Measurements from ENCODE around the gene DLG5. TPM values are rescaled to one million over a fixed set of nuclear protein-coding genes. Genes with fewer than 3 reads are reported as not detected.

The DLG5 gene
- polyA plus RNA-seq, 3 donors = 0.14 to 0.77 TPM; not detected in 1

DNA sequence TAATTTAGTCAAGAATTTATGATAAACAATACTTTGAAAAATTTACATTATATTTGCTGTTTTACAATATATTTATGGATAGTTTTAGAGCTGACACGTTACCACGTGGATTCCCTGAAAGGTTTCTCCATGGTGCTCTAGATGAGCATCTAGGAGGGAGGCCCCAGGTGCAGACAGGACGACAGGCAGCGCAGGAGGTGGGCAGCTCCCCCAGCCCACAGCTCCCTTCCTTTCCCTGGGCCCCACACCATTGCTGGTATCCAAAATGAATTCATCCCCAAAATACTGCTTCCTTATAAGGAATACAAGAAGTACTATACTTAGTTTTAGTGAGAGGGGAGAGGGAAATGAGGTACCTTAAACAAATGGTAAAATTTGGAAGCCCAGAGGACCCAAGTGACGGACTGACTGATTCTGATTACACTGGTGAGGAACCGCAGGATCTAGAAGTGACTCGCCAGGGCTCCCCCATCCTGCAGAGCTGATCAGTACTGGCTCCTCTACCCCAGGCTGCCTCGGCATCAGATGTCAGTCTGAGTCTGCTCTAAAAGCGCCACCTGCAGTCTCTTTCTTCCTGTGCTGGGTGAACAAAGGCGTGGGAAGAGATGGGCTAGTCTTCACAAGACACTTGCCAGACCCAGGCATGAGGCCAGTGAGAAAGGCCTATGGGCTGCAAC, 89.2 kb downstream of the DLG5 start:
- no peaks in the 10 kb centered on the region for H3K27me3 ChIP-seq (ENCODE audit: control insufficient read depth in 2 of 2, insufficient read depth in 2 of 2, low read length in 2 of 2)
- H3K79me2 ChIP-seq (ENCODE audit: insufficient read depth, low read length) = no peaks in the 10 kb centered on the region
- H3K4me2 ChIP-seq (replicated peaks; ENCODE audit: extremely low read depth, low read length, poor library complexity, severe bottlenecking) = no peak overlapping the region
- H2AFZ ChIP-seq (ENCODE audit: insufficient read depth, low read depth, low read length, poor library complexity, severe bottlenecking) = no peak overlapping the region
- H3K27ac ChIP-seq (ENCODE audit: low read depth in 1 of 2, low read length in 2 of 2) = peak overlapping the region; percentile 32 to 82
- 82% methylated on average over 6 of the region's 10 CpGs for WGBS (ENCODE audit: insufficient coverage)
- no peak overlapping the region for H3K4me3 ChIP-seq (replicated peaks in 1 of 3; ENCODE audit: low read depth in 2 of 3, low read length in 3 of 3)
- DNase-seq = peak in 2 of 3 donors; percentile 11 to 35
- TF ChIP-seq CTCF (IDR thresholded peaks at IDR 0.05) = no peak
- intact Hi-C loops (cut with micrococcal nuclease) = no loop called here
- H4K20me1 ChIP-seq (ENCODE audit: insufficient read depth, low read length) = no peaks in the 10 kb centered on the region
- no peak overlapping the region for H3K9ac ChIP-seq (ENCODE audit: insufficient read depth, low read length, poor library complexity, severe bottlenecking)
- H3K27ac Mint-ChIP-seq = peak overlapping the region in 4 of 7 donors; percentile 32 to 58 (median 38)
- H3K27me3 Mint-ChIP-seq (ENCODE audit: low read depth in 3 of 3) = peaks cover 0 to 5% (median 0%) of the 10 kb centered on the region in 3 donors
- no peaks in the 10 kb centered on the region for H3K9me3 ChIP-seq (replicated peaks in 1 of 2; ENCODE audit: control insufficient read depth in 1 of 2, insufficient read depth in 1 of 2, low read length in 2 of 2)
- H3K36me3 ChIP-seq (replicated peaks in 1 of 2; ENCODE audit: control insufficient read depth in 1 of 2, insufficient read depth in 2 of 2, low read length in 2 of 2) = no peaks in the 10 kb centered on the region
- peaks cover 5 to 13% of the 10 kb centered on the region in 2 donors for H3K4me1 ChIP-seq (ENCODE audit: control insufficient read depth in 1 of 2, insufficient read depth in 2 of 2, low read length in 2 of 2)
- no peaks in the 10 kb centered on the region for H3K36me3 Mint-ChIP-seq
- H3K4me3 Mint-ChIP-seq = no peak overlapping the region
- peaks cover 8% of the 10 kb centered on the region for H3K4me1 Mint-ChIP-seq
- no peaks in the 10 kb centered on the region for H3K9me3 Mint-ChIP-seq

GRCh38 chr10:77836299-77836820, 90.2 kb downstream of the DLG5 start:
- 13% methylated on average over 4 of the region's 11 CpGs for WGBS (ENCODE audit: insufficient coverage)
- no peaks in the 10 kb centered on the region for H4K20me1 ChIP-seq (ENCODE audit: insufficient read depth, low read length)
- H3K4me1 ChIP-seq (ENCODE audit: control insufficient read depth in 1 of 2, insufficient read depth in 2 of 2, low read length in 2 of 2) = peaks cover 5 to 13% of the 10 kb centered on the region in 2 donors
- peak overlapping the region; percentile 32 to 82 for H3K27ac ChIP-seq (ENCODE audit: low read depth in 1 of 2, low read length in 2 of 2)
- no peak overlapping the region for H3K4me3 ChIP-seq (replicated peaks in 1 of 3; ENCODE audit: low read depth in 2 of 3, low read length in 3 of 3)
- no peaks in the 10 kb centered on the region for H3K79me2 ChIP-seq (ENCODE audit: insufficient read depth, low read length)
- Mint-ChIP-seq H3K27ac (peak overlapping the region; percentile 80 to 95 (median 90)), H3K4me1 (peaks cover 8% of the 10 kb centered on the region), H3K4me3 (peak overlapping the region; percentile 29 to 79), H3K36me3 (no peaks in the 10 kb centered on the region), H3K27me3 (ENCODE audit: low read depth in 3 of 3) (peaks cover 0 to 5% (median 0%) of the 10 kb centered on the region in 3 donors), H3K9me3 (peaks cover 0 to 1% (median 0%) of the 10 kb centered on the region in 7 donors)
- peak overlapping the region; percentile 9 for H2AFZ ChIP-seq (ENCODE audit: insufficient read depth, low read depth, low read length, poor library complexity, severe bottlenecking)
- H3K9ac ChIP-seq (ENCODE audit: insufficient read depth, low read length, poor library complexity, severe bottlenecking) = peak overlapping the region; percentile 36
- intact Hi-C loops (cut with micrococcal nuclease) = no loop called here
- DNase-seq = peak; percentile 85 to 94 (median 90)
- H3K4me2 ChIP-seq (replicated peaks; ENCODE audit: extremely low read depth, low read length, poor library complexity, severe bottlenecking) = peak overlapping the region; percentile 10
- H3K9me3 ChIP-seq (replicated peaks in 1 of 2; ENCODE audit: control insufficient read depth in 1 of 2, insufficient read depth in 1 of 2, low read length in 2 of 2) = no peaks in the 10 kb centered on the region
- H3K27me3 ChIP-seq (ENCODE audit: control insufficient read depth in 2 of 2, insufficient read depth in 2 of 2, low read length in 2 of 2) = no peaks in the 10 kb centered on the region
- H3K36me3 ChIP-seq (replicated peaks in 1 of 2; ENCODE audit: control insufficient read depth in 1 of 2, insufficient read depth in 2 of 2, low read length in 2 of 2) = no peaks in the 10 kb centered on the region
- no peak for TF ChIP-seq CTCF (IDR thresholded peaks at IDR 0.05)

Measured in CD14-positive monocyte (primary cell).